CD4-positive, alpha-beta T cell treated with Interferon alpha-2 for 1 hour (primary cell): ENCODE measurements around the gene TOMM70.
"Not testable (repeated sequence)": the region's sequence is repeated elsewhere in the genome, so short reads cannot be mapped to it uniquely, and the experiment has no call there.

ENCODE experiments used
- DNase-seq, 2 donors: peaks; one replicate each; pipeline ENCODE4 v3.0.0-alpha.2; 2020 to 2022

The TOMM70 gene

GRCh38 chr3:100361897-100362296 lies 39.0 kb downstream of the TOMM70 start:
- no peak for DNase-seq

GRCh38 chr3:100360757-100361496 lies 40.0 kb downstream of the TOMM70 start:
- DNase-seq, result no peak

GRCh38 chr3:100359035-100359434 lies 41.9 kb downstream of the TOMM70 start:
- DNase-seq, result no peak

- no peak for DNase-seq
Observed at GRCh38 chr3:100358413-100358812, 42.5 kb downstream of the TOMM70 start.

GRCh38 chr3:100354850-100355249 lies 46.0 kb downstream of the TOMM70 start:
- no peak for DNase-seq

- no peak for DNase-seq
Observed at GRCh38 chr3:100352296-100353231, 48.3 kb downstream of the TOMM70 start.

- DNase-seq, result not testable (repeated sequence)
Observed at GRCh38 chr3:100351770-100352169, 49.1 kb downstream of the TOMM70 start.

- no peak for DNase-seq
Observed at GRCh38 chr3:100348727-100349126, 52.2 kb downstream of the TOMM70 start.

- DNase-seq, result no peak
Observed at GRCh38 chr3:100340527-100340926, 60.4 kb downstream of the TOMM70 start.

GRCh38 chr3:100339786-100340185 lies 61.1 kb downstream of the TOMM70 start:
- DNase-seq, result no peak

GRCh38 chr3:100338911-100339310 lies 62.0 kb downstream of the TOMM70 start:
- no peak for DNase-seq

- DNase-seq, result not testable (repeated sequence)
Observed at GRCh38 chr3:100336229-100336628, 64.7 kb downstream of the TOMM70 start.

- peak; percentile 28 to 30 for DNase-seq
Observed at GRCh38 chr3:100335434-100335833, 65.5 kb downstream of the TOMM70 start.

GRCh38 chr3:100334488-100335351 lies 66.2 kb downstream of the TOMM70 start, which contains the start of gene NIT2:
Gene NIT2 (plus strand): TSS chr3:100334757. CDS start chr3:100334792, 35 bp downstream.
- DNase-seq, result peak; percentile 74 to 82

GRCh38 chr3:100333970-100334487 lies 66.9 kb downstream of the TOMM70 start:
- no peak for DNase-seq

GRCh38 chr3:100333051-100333450 lies 67.8 kb downstream of the TOMM70 start:
- no peak for DNase-seq

GRCh38 chr3:100331660-100332059 lies 69.2 kb downstream of the TOMM70 start:
- no peak for DNase-seq

GRCh38 chr3:100330651-100331050 lies 70.2 kb downstream of the TOMM70 start:
- DNase-seq, result no peak

- DNase-seq, result no peak
Observed at GRCh38 chr3:100329800-100330489, 70.9 kb downstream of the TOMM70 start.

GRCh38 chr3:100327377-100327776 lies 73.5 kb downstream of the TOMM70 start:
- not testable (repeated sequence) for DNase-seq

GRCh38 chr3:100325827-100326226 lies 75.1 kb downstream of the TOMM70 start:
- no peak for DNase-seq

GRCh38 chr3:100324044-100324443 lies 76.8 kb downstream of the TOMM70 start:
- no peak for DNase-seq
